CD4-positive, CD25-positive, alpha-beta regulatory T cell (primary cell): ENCODE data around the gene SOX8. TPM values are rescaled to one million over a fixed set of nuclear protein-coding genes. Genes with fewer than 3 reads are reported as not detected.

Experiments used
- ATAC-seq, 2 donors: fragments of 150-1000 bp; cut with Tn5 transposase; one replicate each; pipeline ENCODE4 v1.10.0; 2021; ENCODE audit warnings: low read depth in 2 of 2, moderate number of reproducible peaks in 2 of 2, moderate library complexity in 1 of 2
- DNase-seq, 3 donors: peaks; one replicate each; pipeline versions ENCODE4 v3.0.0 to v3.0.0-alpha.2; 2012 to 2022; ENCODE audit warnings: mixed read lengths in 1 of 3
- H3K27ac ChIP-seq: one replicate; pipeline ENCODE4 v1.7.0; 2013; ENCODE audit warnings: mild to moderate bottlenecking, low read length; ENCODE audit not compliant: insufficient read depth, poor library complexity, severe bottlenecking
- H3K27me3 ChIP-seq: one replicate; pipeline ENCODE4 v1.7.0; 2013; ENCODE audit warnings: low read length; ENCODE audit not compliant: control insufficient read depth, insufficient read depth
- H3K36me3 ChIP-seq: one replicate; pipeline ENCODE4 v1.7.0; 2013; ENCODE audit warnings: mild to moderate bottlenecking, low read length, moderate library complexity; ENCODE audit not compliant: control insufficient read depth, insufficient read depth
- H3K4me1 ChIP-seq: 2 replicates; pipeline ENCODE4 v1.7.0; 2013; ENCODE audit warnings: mild to moderate bottlenecking, low read length; ENCODE audit not compliant: insufficient read depth, control insufficient read depth, poor library complexity, severe bottlenecking
- H3K4me3 ChIP-seq: one replicate; pipeline ENCODE4 v1.7.0; 2013; ENCODE audit warnings: low read depth, mild to moderate bottlenecking, low read length, moderate library complexity
- H3K9me3 ChIP-seq, 2 experiments: 1 replicate in 1 of 2; 2 replicates in 1 of 2; pipeline ENCODE4 v1.7.0; 2013; ENCODE audit warnings: low read length in 2 of 2, mild to moderate bottlenecking in 1 of 2, moderate library complexity in 1 of 2; ENCODE audit not compliant: control insufficient read depth in 2 of 2
- H3K27ac Mint-ChIP-seq, 3 donors: one replicate each; pipeline ENCODE4 v1.8.0; 2020 to 2022; ENCODE audit warnings: mild to moderate bottlenecking in 3 of 3, mixed read lengths in 3 of 3, moderate library complexity in 2 of 3
- H3K27me3 Mint-ChIP-seq: one replicate; pipeline ENCODE4 v1.8.0; 2022; ENCODE audit warnings: mild to moderate bottlenecking, mixed read lengths
- H3K36me3 Mint-ChIP-seq: one replicate; pipeline ENCODE4 v1.8.0; 2020; ENCODE audit warnings: mixed read lengths
- H3K4me1 Mint-ChIP-seq, 4 donors: one replicate each; pipeline ENCODE4 v1.8.0; 2020 to 2022; ENCODE audit warnings: mixed read lengths in 4 of 4, mild to moderate bottlenecking in 1 of 4
- H3K4me3 Mint-ChIP-seq, 4 donors: one replicate each; pipeline ENCODE4 v1.8.0; 2020 to 2022; ENCODE audit warnings: mild to moderate bottlenecking in 4 of 4, mixed read lengths in 4 of 4, moderate library complexity in 3 of 4
- H3K9me3 Mint-ChIP-seq, 7 donors: one replicate each; pipeline ENCODE4 v1.8.0; 2020 to 2022; ENCODE audit warnings: mixed read lengths in 7 of 7, mild to moderate bottlenecking in 3 of 7, moderate library complexity in 2 of 7
- polyA plus RNA-seq, 4 donors: library from polyadenylated mRNA; unstranded; fragments of 300-500 nt; fragmentation: Illumina TruSeq; gene quantifications; one replicate each; pipeline ENCODE4 v1.2.3, GENCODE V29; 2021
- total RNA-seq: library from RNA; stranded (reverse); gene quantifications from one replicate; pipeline ENCODE4 v1.2.3, GENCODE V29; 2022

Gene SOX8
- total and polyA plus RNA-seq, 5 donors from 2014 or later: 0.16 to 1.1 (median 0.29) TPM

- Mint-ChIP-seq H3K4me1 (peaks cover 0 to 3% (median 0%) of the 10 kb centered on the region in 4 donors), H3K36me3 (no peaks in the 10 kb centered on the region), H3K27me3 (peaks cover 4% of the 10 kb centered on the region), H3K27ac (no peak overlapping the region), H3K9me3 (no peaks in the 10 kb centered on the region), H3K4me3 (no peak overlapping the region)
- Histone ChIP-seq H3K4me3 (no peak overlapping the region), H3K27ac (no peak overlapping the region), H3K4me1 (no peaks in the 10 kb centered on the region), H3K9me3 (no peaks in the 10 kb centered on the region), H3K27me3 (no peaks in the 10 kb centered on the region), H3K36me3 (no peaks in the 10 kb centered on the region)
- no peak for DNase-seq
- no peak for ATAC-seq
These were observed 45.4 kb downstream of the SOX8 start for GRCh38 chr16:1026784-1027500.

- no peak overlapping the region for H3K27ac Mint-ChIP-seq
- H3K9me3 Mint-ChIP-seq: no peaks in the 10 kb centered on the region
- peaks cover 4% of the 10 kb centered on the region for H3K27me3 Mint-ChIP-seq
- ATAC-seq: no peak
- Histone ChIP-seq H3K4me1 (no peaks in the 10 kb centered on the region), H3K27me3 (no peaks in the 10 kb centered on the region), H3K9me3 (no peaks in the 10 kb centered on the region), H3K4me3 (no peak overlapping the region), H3K27ac (no peak overlapping the region), H3K36me3 (no peaks in the 10 kb centered on the region)
- no peaks in the 10 kb centered on the region for H3K36me3 Mint-ChIP-seq
- no peak for DNase-seq
- H3K4me3 Mint-ChIP-seq: no peak overlapping the region
- H3K4me1 Mint-ChIP-seq: peaks cover 0 to 3% (median 0%) of the 10 kb centered on the region in 4 donors
These were observed 45.9 kb downstream of the SOX8 start for GRCh38 chr16:1027501-1027815.

- no peak overlapping the region for H3K4me3 Mint-ChIP-seq
- H3K9me3 Mint-ChIP-seq: no peaks in the 10 kb centered on the region
- H3K27me3 ChIP-seq: no peaks in the 10 kb centered on the region
- no peaks in the 10 kb centered on the region for H3K4me1 ChIP-seq
- no peak for DNase-seq
- H3K27ac Mint-ChIP-seq: peak overlapping the region in 1 of 3 donors; percentile 36
- no peaks in the 10 kb centered on the region for H3K36me3 ChIP-seq
- no peaks in the 10 kb centered on the region for H3K9me3 ChIP-seq
- no peaks in the 10 kb centered on the region for H3K36me3 Mint-ChIP-seq
- ATAC-seq: no peak
- peaks cover 4% of the 10 kb centered on the region for H3K27me3 Mint-ChIP-seq
- peaks cover 0 to 3% (median 0%) of the 10 kb centered on the region in 4 donors for H3K4me1 Mint-ChIP-seq
- no peak overlapping the region for H3K27ac ChIP-seq
- H3K4me3 ChIP-seq: no peak overlapping the region
These were observed 46.5 kb downstream of the SOX8 start for GRCh38 chr16:1028056-1028455.

GRCh38 chr16:1028524-1029258 is 47.1 kb downstream of the SOX8 start:
- Histone ChIP-seq H3K4me3 (no peak overlapping the region), H3K4me1 (no peaks in the 10 kb centered on the region), H3K27me3 (no peaks in the 10 kb centered on the region), H3K27ac (no peak overlapping the region), H3K36me3 (no peaks in the 10 kb centered on the region), H3K9me3 (no peaks in the 10 kb centered on the region)
- ATAC-seq: no peak
- H3K36me3 Mint-ChIP-seq: no peaks in the 10 kb centered on the region
- H3K4me3 Mint-ChIP-seq: no peak overlapping the region
- peaks cover 4% of the 10 kb centered on the region for H3K27me3 Mint-ChIP-seq
- H3K9me3 Mint-ChIP-seq: no peaks in the 10 kb centered on the region
- peak overlapping the region in 2 of 3 donors; percentile 36 to 43 for H3K27ac Mint-ChIP-seq
- no peak for DNase-seq
- peaks cover 0 to 3% (median 0%) of the 10 kb centered on the region in 4 donors for H3K4me1 Mint-ChIP-seq

- no peaks in the 10 kb centered on the region for H3K9me3 Mint-ChIP-seq
- Histone ChIP-seq H3K4me1 (no peaks in the 10 kb centered on the region), H3K27me3 (no peaks in the 10 kb centered on the region), H3K9me3 (no peaks in the 10 kb centered on the region), H3K36me3 (no peaks in the 10 kb centered on the region), H3K27ac (no peak overlapping the region), H3K4me3 (no peak overlapping the region)
- H3K4me1 Mint-ChIP-seq: peaks cover 0 to 3% (median 0%) of the 10 kb centered on the region in 4 donors
- ATAC-seq (no peak), DNase-seq (no peak)
- H3K27ac Mint-ChIP-seq: no peak overlapping the region
- no peak overlapping the region for H3K4me3 Mint-ChIP-seq
- H3K27me3 Mint-ChIP-seq: peaks cover 4% of the 10 kb centered on the region
- H3K36me3 Mint-ChIP-seq: no peaks in the 10 kb centered on the region
These were observed 47.6 kb downstream of the SOX8 start for GRCh38 chr16:1029259-1029545.

- ATAC-seq: no peak
- Histone ChIP-seq H3K27me3 (no peaks in the 10 kb centered on the region), H3K27ac (no peak overlapping the region), H3K4me3 (no peak overlapping the region), H3K9me3 (no peaks in the 10 kb centered on the region), H3K4me1 (no peaks in the 10 kb centered on the region), H3K36me3 (no peaks in the 10 kb centered on the region)
- DNase-seq: no peak
- Mint-ChIP-seq H3K4me3 (no peak overlapping the region), H3K36me3 (no peaks in the 10 kb centered on the region), H3K27ac (no peak overlapping the region), H3K9me3 (no peaks in the 10 kb centered on the region), H3K27me3 (peaks cover 4% of the 10 kb centered on the region), H3K4me1 (peaks cover 0 to 3% (median 0%) of the 10 kb centered on the region in 4 donors)
These were observed 48.9 kb downstream of the SOX8 start for GRCh38 chr16:1030473-1030901.

GRCh38 chr16:1031666-1032065 is 50.1 kb downstream of the SOX8 start:
- Mint-ChIP-seq H3K36me3 (no peaks in the 10 kb centered on the region), H3K4me3 (no peak overlapping the region), H3K4me1 (peaks cover 0 to 3% (median 0%) of the 10 kb centered on the region in 4 donors), H3K27me3 (no peaks in the 10 kb centered on the region), H3K27ac (no peak overlapping the region), H3K9me3 (no peaks in the 10 kb centered on the region)
- H3K4me3 ChIP-seq: no peak overlapping the region
- no peaks in the 10 kb centered on the region for H3K27me3 ChIP-seq
- no peak overlapping the region for H3K27ac ChIP-seq
- no peak for DNase-seq
- no peaks in the 10 kb centered on the region for H3K4me1 ChIP-seq
- ATAC-seq: no peak
- H3K36me3 ChIP-seq: no peaks in the 10 kb centered on the region
- no peaks in the 10 kb centered on the region for H3K9me3 ChIP-seq

GRCh38 chr16:1032607-1033006 is 51.0 kb downstream of the SOX8 start:
- H3K4me1 ChIP-seq: no peaks in the 10 kb centered on the region
- Mint-ChIP-seq H3K36me3 (no peaks in the 10 kb centered on the region), H3K27ac (no peak overlapping the region), H3K4me1 (peaks cover 0 to 3% (median 0%) of the 10 kb centered on the region in 4 donors), H3K27me3 (no peaks in the 10 kb centered on the region), H3K4me3 (no peak overlapping the region), H3K9me3 (no peaks in the 10 kb centered on the region)
- DNase-seq (no peak), ATAC-seq (no peak)
- H3K36me3 ChIP-seq: no peaks in the 10 kb centered on the region
- no peaks in the 10 kb centered on the region for H3K9me3 ChIP-seq
- no peaks in the 10 kb centered on the region for H3K27me3 ChIP-seq
- H3K4me3 ChIP-seq: no peak overlapping the region
- no peak overlapping the region for H3K27ac ChIP-seq
